RPMI7951 (cell line): Measurements from ENCODE around the gene TMEM232. TPM values are rescaled to one million over a fixed set of nuclear protein-coding genes. Genes with fewer than 3 reads are reported as not detected.
"Not testable (repeated sequence)": the region's sequence is repeated elsewhere in the genome, so short reads cannot be mapped to it uniquely, and the experiment has no call there.

Experiments
- DNase-seq: peaks from one replicate; pipeline ENCODE4 v3.0.0-alpha.2; 2012; ENCODE audit warnings: low read depth
- total RNA-seq: library from RNA; depleted of rRNA; stranded (reverse); fragments of >200 nt; shearing (Covaris generic); gene quantifications from 2 replicates; pipeline ENCODE4 v1.2.3, GENCODE V29; 2014

The TMEM232 gene
- total RNA-seq, 1 experiment from 2014 or later: 0.24 TPM

GRCh38 chr5:110707260-110707844, 19.1 kb downstream of the TMEM232 start:
- no peak for DNase-seq

DNA sequence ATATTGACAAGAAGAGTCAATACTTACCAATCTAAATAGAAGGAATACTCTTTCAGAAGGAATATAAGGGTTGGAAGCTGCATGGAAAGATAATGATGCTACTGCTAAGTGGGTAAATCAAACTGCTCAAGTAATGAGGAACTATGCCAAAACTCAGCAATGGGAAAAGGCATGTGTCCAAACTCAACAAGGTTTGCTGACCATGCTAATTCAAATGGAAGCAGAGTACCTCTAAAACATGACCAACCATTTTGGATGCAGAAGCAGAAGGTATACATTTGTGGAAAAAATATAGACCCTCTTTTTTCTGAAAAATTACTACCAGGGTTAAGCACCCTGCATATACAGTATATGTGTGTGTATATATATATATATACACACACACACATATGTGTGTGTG, 21.1 kb downstream of the TMEM232 start:
- no peak for DNase-seq

GRCh38 chr5:110703481-110703880, 23.0 kb downstream of the TMEM232 start:
- no peak for DNase-seq

DNA sequence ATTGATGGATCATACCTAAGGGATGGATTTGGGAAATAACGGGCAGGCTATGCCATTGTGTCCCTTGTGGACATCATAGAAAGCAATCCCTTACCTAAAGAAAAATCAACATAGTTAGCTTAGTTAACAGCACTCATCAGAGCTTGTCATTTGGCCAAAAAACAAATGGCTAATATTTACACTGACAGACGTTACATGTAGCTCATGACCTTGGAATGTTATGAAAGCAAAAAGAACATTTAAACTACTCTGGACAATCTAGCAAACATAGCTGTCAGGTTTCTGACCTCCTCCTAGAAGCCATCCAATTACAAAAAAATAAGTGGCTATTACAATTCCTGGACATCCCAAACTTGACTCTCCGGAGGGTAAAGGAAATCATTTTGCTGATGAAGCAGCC, 23.8 kb downstream of the TMEM232 start:
- no peak for DNase-seq

DNA sequence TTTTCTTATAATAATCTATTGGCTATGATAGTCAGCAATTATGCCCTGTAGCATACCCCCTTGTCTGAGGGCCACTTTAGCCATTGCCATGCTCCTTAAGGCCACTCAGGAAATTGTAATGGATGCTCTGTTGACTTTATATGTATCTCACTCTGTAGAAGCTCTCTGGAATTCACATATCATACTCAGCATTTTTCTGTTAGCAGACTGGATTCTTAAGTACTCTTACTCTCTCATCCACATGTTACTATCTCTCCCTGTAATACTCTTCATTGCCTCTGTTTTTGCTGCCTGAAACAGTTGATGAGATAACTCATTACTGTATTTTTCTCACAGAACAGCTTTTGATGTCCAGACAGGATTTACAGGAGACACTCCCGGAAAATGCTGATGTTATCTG, 24.2 kb downstream of the TMEM232 start:
- no peak for DNase-seq

DNA sequence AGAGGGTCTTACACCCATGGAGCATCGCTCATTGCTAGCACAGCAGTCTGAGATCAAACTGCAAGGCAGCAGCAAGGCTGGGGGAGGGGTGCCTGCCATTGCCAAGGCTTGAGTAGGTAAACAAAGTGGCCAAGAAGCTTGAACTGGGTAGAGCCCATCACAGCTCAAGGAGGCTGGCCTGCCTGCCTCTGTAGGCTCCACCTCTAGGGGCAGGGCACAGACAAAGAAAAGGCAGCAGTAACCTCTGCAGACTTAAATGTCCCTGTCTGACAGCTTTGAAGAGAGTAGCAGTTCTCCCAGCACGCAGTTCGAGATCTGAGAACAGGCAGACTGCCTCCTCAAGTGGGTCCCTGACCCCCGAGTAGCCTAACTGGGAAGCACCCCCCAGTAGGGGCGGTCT, 33.8 kb downstream of the TMEM232 start:
- not testable (repeated sequence) for DNase-seq

DNA sequence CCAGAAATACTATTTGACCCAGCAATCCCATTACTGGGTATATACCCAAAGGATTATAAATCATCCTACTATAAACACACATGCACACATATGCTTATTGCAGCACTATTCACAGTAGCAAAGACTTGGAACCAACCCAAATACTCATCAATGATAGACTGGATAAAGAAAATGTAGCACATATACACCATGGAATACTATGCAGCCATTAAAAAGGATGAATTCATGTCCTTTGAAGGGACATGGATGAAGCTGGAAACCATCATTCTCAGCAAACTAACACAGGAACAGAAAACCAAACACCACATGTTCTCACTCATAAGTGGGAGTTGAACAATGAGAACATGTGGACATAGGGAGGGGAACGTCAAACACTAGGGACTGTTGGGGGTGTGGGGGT, 35.9 kb downstream of the TMEM232 start:
- not testable (repeated sequence) for DNase-seq

- no peak for DNase-seq
Observed at GRCh38 chr5:110687485-110687884, 39.0 kb downstream of the TMEM232 start.

GRCh38 chr5:110686270-110686669, 40.2 kb downstream of the TMEM232 start:
- DNase-seq: no peak

GRCh38 chr5:110681953-110682352, 44.5 kb downstream of the TMEM232 start:
- no peak for DNase-seq

DNA sequence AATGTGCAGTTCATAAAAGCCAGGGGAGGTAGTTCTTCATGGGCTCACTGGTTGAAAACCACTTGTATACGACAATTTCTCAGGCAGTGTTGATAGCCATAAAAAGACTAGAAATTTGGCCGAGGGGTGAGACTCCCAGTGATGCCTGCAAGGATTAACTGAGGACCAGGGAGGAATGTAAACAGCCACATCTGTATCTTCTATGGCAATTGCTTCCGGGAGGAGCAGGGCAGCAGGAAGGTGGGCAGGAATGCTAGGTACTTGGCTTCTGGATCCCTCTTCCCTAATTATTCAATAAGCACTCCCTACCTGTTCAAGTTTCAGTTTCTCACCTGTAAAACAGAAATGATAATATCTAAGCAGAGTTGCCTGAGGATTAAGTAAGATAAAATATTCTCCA, 45.4 kb downstream of the TMEM232 start:
- DNase-seq: no peak

GRCh38 chr5:110676554-110676953, 49.9 kb downstream of the TMEM232 start:
- not testable (repeated sequence) for DNase-seq

- no peak for DNase-seq
Observed at GRCh38 chr5:110665184-110665726, 61.2 kb downstream of the TMEM232 start.

- DNase-seq: no peak
Observed at GRCh38 chr5:110663525-110663924, 62.9 kb downstream of the TMEM232 start.

DNA sequence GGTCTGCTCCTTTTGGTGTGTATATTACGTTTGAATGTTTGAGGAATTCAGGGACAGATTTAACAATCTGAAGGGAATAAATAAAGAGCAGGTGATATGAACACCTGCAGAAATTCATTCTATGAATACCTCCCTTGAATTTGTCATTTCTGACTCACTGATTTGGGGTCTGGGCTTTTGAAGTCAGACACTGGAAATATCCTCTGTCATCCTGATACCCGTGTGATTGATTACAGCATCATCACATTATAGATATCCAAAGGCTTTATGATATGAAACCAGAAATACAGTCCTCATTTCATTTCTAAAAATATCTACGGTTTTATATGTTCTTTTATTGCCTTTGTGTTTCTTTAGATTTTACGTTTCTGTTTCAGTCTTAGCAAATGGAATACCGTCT, 68.5 kb downstream of the TMEM232 start:
- no peak for DNase-seq

- DNase-seq: no peak
Observed at GRCh38 chr5:110653231-110653970, 73.1 kb downstream of the TMEM232 start.

- no peak for DNase-seq
Observed at GRCh38 chr5:110651507-110651906, 75.0 kb downstream of the TMEM232 start.

DNA sequence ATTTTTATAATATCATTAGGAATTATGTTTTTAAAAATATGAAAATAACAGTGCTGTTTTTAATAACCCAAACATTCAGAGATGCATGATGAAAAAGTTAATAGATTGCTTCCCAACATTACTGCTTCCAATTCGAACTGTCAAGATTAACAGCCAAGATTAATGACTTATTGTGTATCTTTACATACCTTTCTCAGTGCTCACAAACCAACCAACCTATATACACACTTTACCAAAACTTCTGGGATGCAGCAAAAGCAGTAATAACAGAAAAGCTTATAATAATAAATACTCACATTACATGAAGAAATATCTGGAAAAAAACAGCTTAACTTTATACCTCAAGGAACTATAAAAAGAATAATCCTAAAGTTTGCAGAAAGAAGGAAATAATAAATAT, 82.1 kb downstream of the TMEM232 start:
- no peak for DNase-seq

DNA sequence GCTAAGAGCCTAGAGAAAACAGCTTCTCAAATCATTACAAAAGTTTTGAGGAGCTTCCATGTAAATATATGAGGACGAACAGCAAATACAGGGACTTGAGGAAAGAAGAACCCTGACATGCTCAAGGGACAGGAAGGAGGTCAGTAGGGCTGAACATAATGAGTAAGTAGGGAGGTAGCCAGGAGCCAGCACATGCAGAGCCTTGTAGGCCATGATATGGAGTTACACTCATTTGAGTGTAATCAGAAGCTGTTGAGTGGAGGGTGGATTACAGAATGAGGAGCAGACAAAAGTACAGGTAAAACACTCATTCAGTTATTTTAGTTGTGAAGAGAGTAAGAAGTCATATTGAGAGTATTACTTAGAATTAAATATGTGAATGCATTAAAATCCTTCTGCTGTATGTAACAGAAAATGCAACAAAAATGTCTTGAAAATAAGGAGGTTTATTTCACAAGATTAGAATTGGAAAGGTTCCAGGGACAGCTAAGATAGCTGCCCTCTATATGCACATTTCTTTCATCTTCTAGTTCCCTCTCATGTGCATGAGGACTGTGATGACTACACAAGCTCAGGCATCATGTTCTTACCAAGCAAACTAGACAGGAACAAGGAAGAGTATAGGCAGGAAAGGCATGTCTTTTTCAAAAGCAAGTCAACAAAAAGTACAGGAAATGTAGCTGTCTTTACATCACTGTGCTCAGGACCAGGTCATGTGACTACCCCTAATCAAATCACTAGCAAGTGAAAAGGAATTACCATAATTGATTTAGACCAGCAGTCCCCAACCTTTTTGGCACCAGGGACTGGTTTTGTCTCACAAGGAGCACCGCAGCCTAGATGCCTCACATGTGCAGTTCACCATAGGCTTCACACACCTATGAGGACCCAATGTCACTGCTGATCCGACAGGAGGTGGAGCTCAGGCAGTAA, 87.2 kb downstream of the TMEM232 start:
- DNase-seq: no peak

- no peak for DNase-seq
Observed at GRCh38 chr5:110634475-110634874, 92.0 kb downstream of the TMEM232 start.

DNA sequence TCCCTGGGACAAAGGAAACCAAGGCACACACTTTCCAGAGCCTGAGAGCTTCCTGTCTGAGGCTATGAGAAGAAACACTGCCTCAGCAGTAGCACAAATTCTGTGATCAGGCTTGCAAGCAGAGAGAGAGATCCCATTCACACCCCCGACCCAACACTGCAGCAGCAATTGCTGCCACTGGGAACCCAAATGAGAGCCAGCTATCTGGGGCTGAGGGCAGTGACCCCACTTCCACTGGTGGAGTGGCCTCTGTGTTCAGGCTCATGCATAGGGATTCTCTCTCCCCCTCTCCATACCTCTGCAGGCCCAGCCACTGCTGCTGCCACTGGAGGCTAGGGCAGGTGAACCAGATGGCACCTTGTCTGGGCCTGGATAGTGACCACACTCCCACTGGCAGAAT, 95.2 kb downstream of the TMEM232 start:
- DNase-seq: no peak

GRCh38 chr5:110630350-110630749, 96.1 kb downstream of the TMEM232 start:
- no peak for DNase-seq
